ENCODE results near the gene CCN6.

The CCN6 gene

DNA sequence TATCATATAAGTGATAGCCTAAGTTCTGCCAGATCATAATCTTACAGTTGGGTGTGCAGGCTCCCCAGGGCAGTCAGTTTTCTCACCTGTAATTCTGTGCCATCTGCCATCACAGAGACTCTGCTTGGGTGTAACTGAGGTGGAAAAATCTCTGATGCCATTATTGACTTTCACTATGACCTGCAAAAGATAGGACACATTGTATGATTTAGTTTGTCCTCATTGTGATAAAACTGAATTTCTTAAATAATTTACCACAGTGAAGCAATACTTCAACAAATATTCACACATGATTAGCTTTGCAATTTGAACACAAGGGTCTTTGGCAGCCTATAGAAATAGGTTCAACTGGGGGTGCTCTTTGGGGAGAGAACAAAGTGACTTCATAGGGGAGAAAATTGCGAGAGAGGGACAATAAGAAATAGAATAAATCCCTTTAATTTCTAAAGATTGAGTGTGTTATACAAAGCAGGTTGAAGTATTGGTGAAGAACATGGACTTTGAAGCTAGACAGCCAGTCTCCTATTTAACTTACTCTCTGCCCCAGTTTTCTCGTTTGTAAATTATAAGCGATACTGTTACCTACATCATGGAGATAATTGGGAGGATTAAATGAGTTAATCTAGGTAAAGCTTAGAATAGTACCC lies 60.8 kb downstream of the CCN6 start:
- H3K4me1 ChIP-seq (ENCODE audit: low read length) = peaks cover 5% of the 10 kb centered on the region; the same call in 1 of the 2 replicates
- TF ChIP-seq, protein P1, sequence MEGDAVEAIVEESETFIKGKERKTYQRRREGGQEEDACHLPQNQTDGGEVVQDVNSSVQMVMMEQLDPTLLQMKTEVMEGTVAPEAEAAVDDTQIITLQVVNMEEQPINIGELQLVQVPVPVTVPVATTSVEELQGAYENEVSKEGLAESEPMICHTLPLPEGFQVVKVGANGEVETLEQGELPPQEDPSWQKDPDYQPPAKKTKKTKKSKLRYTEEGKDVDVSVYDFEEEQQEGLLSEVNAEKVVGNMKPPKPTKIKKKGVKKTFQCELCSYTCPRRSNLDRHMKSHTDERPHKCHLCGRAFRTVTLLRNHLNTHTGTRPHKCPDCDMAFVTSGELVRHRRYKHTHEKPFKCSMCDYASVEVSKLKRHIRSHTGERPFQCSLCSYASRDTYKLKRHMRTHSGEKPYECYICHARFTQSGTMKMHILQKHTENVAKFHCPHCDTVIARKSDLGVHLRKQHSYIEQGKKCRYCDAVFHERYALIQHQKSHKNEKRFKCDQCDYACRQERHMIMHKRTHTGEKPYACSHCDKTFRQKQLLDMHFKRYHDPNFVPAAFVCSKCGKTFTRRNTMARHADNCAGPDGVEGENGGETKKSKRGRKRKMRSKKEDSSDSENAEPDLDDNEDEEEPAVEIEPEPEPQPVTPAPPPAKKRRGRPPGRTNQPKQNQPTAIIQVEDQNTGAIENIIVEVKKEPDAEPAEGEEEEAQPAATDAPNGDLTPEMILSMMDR (IDR thresholded peaks at IDR 0.05; ENCODE audit: low read length) = no peak
- TF ChIP-seq EZH2phosphoT487 (IDR thresholded peaks at IDR 0.05; ENCODE audit: low read length) (no peak), EZH2 (optimal IDR thresholded peaks at IDR 0.05; ENCODE audit: low read depth, low read length) (no peak)
- H4K20me1 ChIP-seq (ENCODE audit: insufficient read depth, low read length) = no peaks in the 10 kb centered on the region
- no peaks in the 10 kb centered on the region for H3F3A ChIP-seq (ENCODE audit: insufficient read depth, low read length)
- no peak overlapping the region for H3K9ac ChIP-seq (ENCODE audit: low read length)
- no peaks in the 10 kb centered on the region for H3K9me3 ChIP-seq (replicated peaks; ENCODE audit: insufficient read depth, low read length)
- no peak overlapping the region for H3K4me2 ChIP-seq (ENCODE audit: low read depth, low read length)
- no peak for DNase-seq
- H2AFZ ChIP-seq (ENCODE audit: low read length) = no peak overlapping the region
- H3K27ac ChIP-seq (ENCODE audit: low read length) = no peak overlapping the region
- H3K4me3 ChIP-seq (ENCODE audit: low read length) = no peak overlapping the region
- H3K79me2 ChIP-seq (ENCODE audit: low read length) = no peaks in the 10 kb centered on the region
- no peaks in the 10 kb centered on the region for H3K27me3 ChIP-seq (replicated peaks; ENCODE audit: insufficient read depth, low read length)
- H3K36me3 ChIP-seq (replicated peaks; ENCODE audit: insufficient read depth, low read length) = no peaks in the 10 kb centered on the region
- no peaks in the 10 kb centered on the region for H3K9me2 ChIP-seq (replicated peaks; ENCODE audit: insufficient read depth, low read length)

- H3K27me3 ChIP-seq (replicated peaks; ENCODE audit: insufficient read depth, low read length) = no peaks in the 10 kb centered on the region
- no peaks in the 10 kb centered on the region for H3K36me3 ChIP-seq (replicated peaks; ENCODE audit: insufficient read depth, low read length)
- H3K9me3 ChIP-seq (replicated peaks; ENCODE audit: insufficient read depth, low read length) = no peaks in the 10 kb centered on the region
- H4K20me1 ChIP-seq (ENCODE audit: insufficient read depth, low read length) = no peaks in the 10 kb centered on the region
- H3K4me2 ChIP-seq (ENCODE audit: low read depth, low read length) = no peak overlapping the region
- H3K9ac ChIP-seq (ENCODE audit: low read length) = no peak overlapping the region
- no peak for DNase-seq
- H3K4me3 ChIP-seq (ENCODE audit: low read length) = no peak overlapping the region
- no peaks in the 10 kb centered on the region for H3K9me2 ChIP-seq (replicated peaks; ENCODE audit: insufficient read depth, low read length)
- TF ChIP-seq EZH2phosphoT487 (IDR thresholded peaks at IDR 0.05; ENCODE audit: low read length) (no peak), EZH2 (optimal IDR thresholded peaks at IDR 0.05; ENCODE audit: low read depth, low read length) (no peak)
- TF ChIP-seq, protein P1 (IDR thresholded peaks at IDR 0.05; ENCODE audit: low read length) = no peak
- H3K79me2 ChIP-seq (ENCODE audit: low read length) = no peaks in the 10 kb centered on the region
- peaks cover 5% of the 10 kb centered on the region; the same call in 1 of the 2 replicates for H3K4me1 ChIP-seq (ENCODE audit: low read length)
- no peak overlapping the region for H3K27ac ChIP-seq (ENCODE audit: low read length)
- no peaks in the 10 kb centered on the region for H3F3A ChIP-seq (ENCODE audit: insufficient read depth, low read length)
- no peak overlapping the region for H2AFZ ChIP-seq (ENCODE audit: low read length)
Measured at GRCh38 chr6:112116221-112116620, 62.3 kb downstream of the CCN6 start.

DNA sequence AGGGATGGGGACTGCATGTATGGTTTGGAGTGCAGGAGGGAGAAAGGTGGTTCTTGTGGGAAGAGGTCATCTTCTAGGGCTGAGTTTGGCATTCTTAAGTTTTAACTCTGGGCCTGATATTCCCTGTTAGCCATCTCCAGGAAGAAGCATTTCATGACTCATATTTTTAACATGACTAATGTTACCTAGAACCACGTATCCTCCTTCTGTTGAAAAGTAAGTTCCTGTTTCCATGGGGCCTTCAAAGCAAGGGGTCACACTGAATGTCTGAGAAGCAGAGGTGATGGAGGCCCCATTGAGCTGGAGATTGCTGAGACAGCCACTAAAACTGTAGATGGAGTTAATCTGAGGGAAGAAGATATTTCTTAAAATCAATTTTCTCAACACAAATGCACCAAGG lies 63.6 kb downstream of the CCN6 start:
- H3K27ac ChIP-seq (ENCODE audit: low read length) = no peak overlapping the region
- H3K9me3 ChIP-seq (replicated peaks; ENCODE audit: insufficient read depth, low read length) = no peaks in the 10 kb centered on the region
- no peak for TF ChIP-seq EZH2phosphoT487 (IDR thresholded peaks at IDR 0.05; ENCODE audit: low read length)
- TF ChIP-seq EZH2 (optimal IDR thresholded peaks at IDR 0.05; ENCODE audit: low read depth, low read length) = no peak
- TF ChIP-seq, protein P1 (IDR thresholded peaks at IDR 0.05; ENCODE audit: low read length) = no peak
- H3K27me3 ChIP-seq (replicated peaks; ENCODE audit: insufficient read depth, low read length) = no peaks in the 10 kb centered on the region
- peaks cover 5% of the 10 kb centered on the region; the same call in 1 of the 2 replicates for H3K4me1 ChIP-seq (ENCODE audit: low read length)
- H3F3A ChIP-seq (ENCODE audit: insufficient read depth, low read length) = no peaks in the 10 kb centered on the region
- no peak for DNase-seq
- H3K9me2 ChIP-seq (replicated peaks; ENCODE audit: insufficient read depth, low read length) = no peaks in the 10 kb centered on the region
- H3K36me3 ChIP-seq (replicated peaks; ENCODE audit: insufficient read depth, low read length) = no peaks in the 10 kb centered on the region
- no peak overlapping the region for H3K4me2 ChIP-seq (ENCODE audit: low read depth, low read length)
- H3K79me2 ChIP-seq (ENCODE audit: low read length) = no peaks in the 10 kb centered on the region
- no peak overlapping the region for H3K9ac ChIP-seq (ENCODE audit: low read length)
- no peak overlapping the region for H3K4me3 ChIP-seq (ENCODE audit: low read length)
- H2AFZ ChIP-seq (ENCODE audit: low read length) = no peak overlapping the region
- no peaks in the 10 kb centered on the region for H4K20me1 ChIP-seq (ENCODE audit: insufficient read depth, low read length)

Measured in MM.1S (cell line).